Measurements from ENCODE around the gene DNAJC3.
"Not testable (repeated sequence)": the region's sequence is repeated elsewhere in the genome, so short reads cannot be mapped to it uniquely, and the experiment has no call there.

Gene DNAJC3

GRCh38 chr13:95676105-95676761 lies 706 bp upstream of the DNAJC3 start:
- peak; percentile 7 for DNase-seq

GRCh38 chr13:95677564-95678266 lies 776 bp downstream of the DNAJC3 start:
- no peak for DNase-seq

- no peak for DNase-seq
These were observed 2.0 kb downstream of the DNAJC3 start for GRCh38 chr13:95678967-95679366.

- DNase-seq = no peak
These were observed 2.8 kb downstream of the DNAJC3 start for GRCh38 chr13:95679722-95680121.

GRCh38 chr13:95684418-95684817 lies 7.5 kb downstream of the DNAJC3 start:
- DNase-seq = no peak

- DNase-seq = not testable (repeated sequence)
These were observed 8.0 kb downstream of the DNAJC3 start for GRCh38 chr13:95684960-95685359.

GRCh38 chr13:95689582-95689926 lies 12.6 kb downstream of the DNAJC3 start:
- DNase-seq = no peak

GRCh38 chr13:95690986-95691385 lies 14.0 kb downstream of the DNAJC3 start:
- DNase-seq = not testable (repeated sequence)

GRCh38 chr13:95697052-95697680 lies 20.2 kb downstream of the DNAJC3 start:
- DNase-seq = no peak

- DNase-seq = no peak
These were observed 21.3 kb downstream of the DNAJC3 start for GRCh38 chr13:95698047-95698749.

- no peak for DNase-seq
These were observed 26.6 kb downstream of the DNAJC3 start for GRCh38 chr13:95703576-95703975.

GRCh38 chr13:95704510-95704909 lies 27.6 kb downstream of the DNAJC3 start:
- no peak for DNase-seq

GRCh38 chr13:95706356-95706755 lies 29.4 kb downstream of the DNAJC3 start:
- no peak for DNase-seq

GRCh38 chr13:95707035-95707434 lies 30.1 kb downstream of the DNAJC3 start:
- no peak for DNase-seq

- no peak for DNase-seq
These were observed 30.8 kb downstream of the DNAJC3 start for GRCh38 chr13:95707442-95708390.

GRCh38 chr13:95708391-95708774 lies 31.4 kb downstream of the DNAJC3 start:
- no peak for DNase-seq

- DNase-seq = no peak
These were observed 32.0 kb downstream of the DNAJC3 start for GRCh38 chr13:95708811-95709500.

- DNase-seq = no peak
These were observed 33.4 kb downstream of the DNAJC3 start for GRCh38 chr13:95710313-95710712.

- not testable (repeated sequence) for DNase-seq
These were observed 35.9 kb downstream of the DNAJC3 start for GRCh38 chr13:95712846-95713245.

GRCh38 chr13:95713651-95714050 lies 36.7 kb downstream of the DNAJC3 start:
- DNase-seq = no peak

- DNase-seq = no peak
These were observed 37.3 kb downstream of the DNAJC3 start for GRCh38 chr13:95714142-95714832.
